NT2/D1 (cell line): Measurements from ENCODE around the gene WNT5B.

Experiments used
- SUZ12 ChIP-seq: IDR thresholded peaks from 2 replicates; pipeline ENCODE4 v1.6.1; 2011; ENCODE audit not compliant: insufficient read length, insufficient read depth; ENCODE audit errors: extremely low read depth
- YY1 ChIP-seq: IDR thresholded peaks from 2 replicates; pipeline ENCODE4 v1.6.1; 2011; ENCODE audit not compliant: insufficient read length, insufficient read depth

DNA sequence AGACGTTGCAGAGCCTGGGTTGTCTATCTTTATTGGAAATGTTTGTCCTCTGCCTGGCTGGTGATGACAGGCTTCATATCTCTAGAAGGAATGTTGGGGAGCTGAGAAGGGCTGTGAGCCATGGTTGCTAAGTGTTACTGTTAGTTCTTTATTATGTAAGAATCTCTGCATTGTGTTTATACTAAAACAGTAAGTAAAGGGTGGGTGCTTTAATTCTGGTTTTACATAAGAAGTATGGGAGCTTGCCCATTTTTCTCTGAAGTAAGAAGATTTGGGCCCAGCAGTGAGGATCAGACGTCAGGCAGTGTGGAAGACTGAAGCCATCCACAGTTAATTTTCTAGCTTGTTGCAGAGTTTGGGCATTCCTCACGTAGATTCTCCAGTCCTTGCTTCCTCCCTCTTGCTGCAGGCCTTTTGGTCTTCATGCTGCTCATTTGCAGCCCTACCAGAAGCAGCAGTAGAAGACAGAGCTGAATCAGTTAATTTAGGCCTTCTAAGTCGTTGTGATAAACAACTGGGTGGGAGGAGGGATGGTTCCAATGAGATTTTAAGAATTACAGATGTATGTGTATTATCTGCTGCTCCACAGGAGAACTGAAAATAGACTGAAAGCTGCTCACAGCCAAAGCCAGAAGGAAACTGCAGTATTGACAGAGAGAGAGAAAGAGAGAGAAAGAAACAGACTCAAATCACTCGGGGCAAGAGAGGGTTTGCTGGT is 21.4 kb downstream of the WNT5B start:
- TF ChIP-seq SUZ12, result no peak
- TF ChIP-seq YY1, result no peak
